Cardiac ventricle fibroblast (primary cell): ENCODE measurements around the gene ZNF197. TPM values are rescaled to one million over a fixed set of nuclear protein-coding genes. Genes with fewer than 3 reads are reported as not detected.

ENCODE experiments used
- total RNA-seq: library from RNA; depleted of rRNA; stranded (reverse); fragments of >200 nt; gene quantifications from 2 replicates; pipeline ENCODE4 v1.2.3, GENCODE V29; 2015

The ZNF197 gene
- 12.7 and 15.7 TPM in 2 replicates for total RNA-seq

GRCh38 chr3:44624749-44625480 lies at the start of gene ZNF197:
ZNF197 (plus strand) TSS chr3:44625036; CDS start chr3:44629155, 4,119 bp downstream.

GRCh38 chr3:44584646-44585501 lies 40.0 kb upstream of the ZNF197 start, which contains the start of gene ZNF660:
ZNF660 (plus strand) TSS chr3:44584964; CDS start chr3:44594194, 9,230 bp downstream.

GRCh38 chr3:44648564-44649229 lies 23.9 kb downstream of the ZNF197 start, which contains the start of gene ZNF35:
ZNF35 (plus strand) TSS chr3:44648732; CDS start chr3:44651068, 2,336 bp downstream.

Other genes with a start within 250 kb of the ZNF197 start
- gene ZNF445, start 147.4 kb upstream of the ZNF197 start, total RNA-seq: 5.9 and 6.4 TPM in 2 replicates
- 4.1 and 4.4 TPM in 2 replicates for gene ZKSCAN7, start 69.8 kb upstream of the ZNF197 start, total RNA-seq
- gene ZNF660, start 40.1 kb upstream of the ZNF197 start, total RNA-seq: 0.94 and 1.3 TPM in 2 replicates
- gene ZNF35, start 23.7 kb downstream of the ZNF197 start, total RNA-seq: 5.1 and 7.4 TPM in 2 replicates
- gene ZNF502, start 87.6 kb downstream of the ZNF197 start, total RNA-seq: 3.4 and 5.5 TPM in 2 replicates
- gene ZNF501, start 104.6 kb downstream of the ZNF197 start, total RNA-seq: 3.8 and 4.6 TPM in 2 replicates
- gene KIAA1143, start 136.6 kb downstream of the ZNF197 start, total RNA-seq: 21.0 and 21.2 TPM in 2 replicates
- 0.59 and 1.8 TPM in 2 replicates for gene KIF15, start 136.8 kb downstream of the ZNF197 start, total RNA-seq
- gene TMEM42, start 236.9 kb downstream of the ZNF197 start, total RNA-seq: 25.5 and 31.5 TPM in 2 replicates
- gene TGM4, start 249.6 kb downstream of the ZNF197 start, total RNA-seq: not detected in 2 replicates